KOPT-K1 (cell line): Measurements from ENCODE around the gene PGLYRP1.

Experiments used
- H3K27ac ChIP-seq: fragments of 200-600 bp; sonication (generic); 2 replicates; pipeline ENCODE4 v1.5.1; 2016; ENCODE audit warnings: antibody characterized with exemption, mild to moderate bottlenecking, low read depth, low read length; ENCODE audit not compliant: poor library complexity, severe bottlenecking
- H3K36me3 ChIP-seq: fragments of 200-600 bp; sonication (generic); 2 replicates; pipeline ENCODE4 v1.5.1; 2017; ENCODE audit warnings: antibody characterized with exemption, mild to moderate bottlenecking, low read length, moderate library complexity; ENCODE audit not compliant: insufficient read depth
- H3K9me3 ChIP-seq: fragments of 200-600 bp; sonication (generic); 2 replicates; pipeline ENCODE4 v1.5.1; 2017; ENCODE audit warnings: antibody characterized with exemption, low read length, mild to moderate bottlenecking; ENCODE audit not compliant: insufficient read depth, poor library complexity, severe bottlenecking

Gene PGLYRP1

DNA sequence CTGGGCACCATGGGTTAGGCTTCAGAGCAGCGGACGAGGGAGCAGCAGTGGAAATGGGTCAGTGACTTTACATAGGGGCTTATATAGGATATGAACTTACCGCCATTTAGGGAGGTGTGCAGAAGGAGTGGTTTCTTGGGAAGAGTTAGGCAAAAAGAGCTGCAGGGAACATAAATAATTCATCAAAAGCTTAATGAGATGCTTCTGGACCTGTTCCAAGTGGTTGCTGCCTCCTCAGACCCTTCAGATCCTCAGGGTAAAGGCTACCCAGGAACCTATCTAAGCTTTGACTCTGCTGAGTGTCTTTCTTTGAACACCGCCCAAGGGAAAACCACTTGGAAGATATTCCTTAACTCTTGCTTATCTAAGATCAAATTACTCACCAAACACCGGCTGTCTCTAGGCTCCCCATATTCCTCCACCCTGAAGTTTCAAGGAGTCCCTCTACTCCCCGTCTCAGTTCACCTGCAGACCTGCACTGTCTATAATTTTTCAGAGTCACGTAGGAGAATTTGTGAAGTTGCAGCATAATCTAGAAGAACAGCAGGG lies 18.2 kb upstream of the PGLYRP1 start, which contains the start of gene IGFL4:
Gene IGFL4 (minus strand): TSS at position 51 of the 549 bp plus-strand sequence. CDS start 40 bp downstream, at position 11.
- no peaks in the 10 kb centered on the region for H3K36me3 ChIP-seq
- no peak within 1 kb of the TSS for H3K27ac ChIP-seq
- H3K9me3 ChIP-seq, result peaks cover 24% of the 10 kb centered on the region

DNA sequence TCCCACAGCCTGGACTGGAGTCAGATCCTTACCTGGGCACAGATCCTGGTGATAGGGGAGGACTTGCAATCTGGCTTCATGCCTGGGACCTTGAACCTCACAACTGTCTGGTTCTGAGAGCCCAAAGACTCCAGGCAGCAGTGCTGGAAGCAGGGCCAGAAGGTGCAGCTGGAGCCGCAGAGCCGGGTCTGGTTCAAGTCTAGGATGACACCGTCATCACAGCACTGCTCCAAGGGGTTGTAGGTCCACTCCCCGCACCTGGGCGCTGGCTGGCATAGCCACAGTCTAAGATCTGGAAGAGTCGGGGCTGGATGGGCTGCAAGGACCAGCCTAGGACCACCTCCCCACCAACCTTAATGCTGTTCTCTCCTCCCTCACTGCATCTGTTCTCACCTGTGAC lies 17.3 kb upstream of the PGLYRP1 start:
- H3K36me3 ChIP-seq, result no peaks in the 10 kb centered on the region
- H3K9me3 ChIP-seq, result peaks cover 24% of the 10 kb centered on the region
- H3K27ac ChIP-seq, result no peak overlapping the region

DNA sequence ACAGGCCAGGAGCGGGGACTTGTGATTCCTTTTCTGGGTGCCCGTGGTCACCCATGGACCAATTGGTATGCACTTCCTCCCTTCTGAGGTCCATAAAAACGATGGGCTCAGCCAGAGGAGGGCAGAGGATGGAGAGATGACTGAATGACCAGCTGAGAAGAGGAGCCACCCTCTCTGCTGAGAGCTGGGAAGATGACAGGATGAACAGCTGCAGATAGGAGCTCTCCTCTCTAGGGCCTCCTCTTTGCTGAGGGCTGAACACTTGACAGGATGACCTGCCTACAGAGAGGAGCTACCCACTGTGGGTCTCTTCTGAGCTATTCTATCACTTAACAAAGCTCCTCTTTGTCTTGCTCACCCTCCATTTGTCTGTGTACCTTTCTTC lies 13.9 kb upstream of the PGLYRP1 start:
- H3K36me3 ChIP-seq, result no peaks in the 10 kb centered on the region
- peaks cover 29% of the 10 kb centered on the region for H3K9me3 ChIP-seq
- H3K27ac ChIP-seq, result no peak overlapping the region

DNA sequence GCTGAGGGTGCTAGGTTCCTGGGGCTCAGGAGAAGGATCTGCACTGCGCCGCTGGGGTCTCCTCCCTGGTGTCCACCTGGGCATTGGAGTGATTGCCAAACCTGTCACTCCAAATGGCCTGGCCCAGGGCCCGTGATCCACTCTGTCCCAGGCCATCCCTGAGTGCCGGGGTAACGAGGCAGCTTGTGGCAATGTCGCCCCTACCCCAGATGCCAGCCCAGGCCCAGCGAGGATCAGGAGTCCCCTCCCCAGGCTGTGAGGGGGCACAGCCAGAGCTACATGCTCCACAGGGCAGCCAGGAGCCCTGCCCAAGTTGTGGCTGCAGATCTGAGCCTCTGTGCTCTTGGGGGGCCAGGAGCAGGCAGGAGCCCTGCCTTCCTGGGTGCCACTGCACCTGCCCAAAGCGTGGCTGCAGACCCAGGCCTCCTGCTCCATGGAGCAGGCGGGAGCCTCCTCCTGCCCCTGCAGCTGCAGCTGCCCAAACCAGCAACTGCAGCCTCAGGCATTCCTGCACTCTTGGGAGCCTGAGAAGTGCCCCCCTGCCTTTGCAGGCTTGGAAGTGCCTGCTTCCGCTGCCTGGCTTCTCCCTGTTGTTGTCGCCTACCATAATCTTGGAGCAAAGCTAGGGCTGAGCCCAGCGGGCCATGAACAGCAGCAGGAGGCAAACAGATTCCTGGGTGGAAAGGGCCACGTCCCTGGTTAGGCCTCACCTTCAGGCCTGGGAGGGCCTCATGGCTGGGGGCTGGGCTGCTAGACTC lies 13.3 kb upstream of the PGLYRP1 start:
- Histone ChIP-seq H3K27ac (no peak overlapping the region), H3K9me3 (peaks cover 23% of the 10 kb centered on the region), H3K36me3 (no peaks in the 10 kb centered on the region)

DNA sequence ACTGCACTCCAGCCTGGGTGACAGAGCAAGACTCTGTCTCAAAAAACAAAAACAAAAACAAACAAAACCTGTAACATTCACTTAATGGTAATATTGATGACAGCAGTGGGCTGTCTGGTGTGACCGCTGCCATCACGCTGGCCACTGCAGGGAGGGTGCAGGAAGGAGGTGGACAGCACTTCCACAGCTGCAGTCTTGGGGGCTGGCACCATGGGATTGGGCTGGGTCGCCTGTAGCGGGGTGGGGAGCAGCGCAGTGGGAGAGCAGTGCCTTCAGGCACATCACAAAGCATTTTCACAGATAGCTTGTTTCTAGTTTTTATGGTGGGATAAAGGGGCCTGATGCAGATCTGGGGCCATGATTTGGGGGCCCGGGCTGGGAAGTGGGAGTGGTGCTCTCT lies 12.7 kb upstream of the PGLYRP1 start:
- Histone ChIP-seq H3K27ac (no peak overlapping the region), H3K36me3 (no peaks in the 10 kb centered on the region), H3K9me3 (peaks cover 22% of the 10 kb centered on the region)

DNA sequence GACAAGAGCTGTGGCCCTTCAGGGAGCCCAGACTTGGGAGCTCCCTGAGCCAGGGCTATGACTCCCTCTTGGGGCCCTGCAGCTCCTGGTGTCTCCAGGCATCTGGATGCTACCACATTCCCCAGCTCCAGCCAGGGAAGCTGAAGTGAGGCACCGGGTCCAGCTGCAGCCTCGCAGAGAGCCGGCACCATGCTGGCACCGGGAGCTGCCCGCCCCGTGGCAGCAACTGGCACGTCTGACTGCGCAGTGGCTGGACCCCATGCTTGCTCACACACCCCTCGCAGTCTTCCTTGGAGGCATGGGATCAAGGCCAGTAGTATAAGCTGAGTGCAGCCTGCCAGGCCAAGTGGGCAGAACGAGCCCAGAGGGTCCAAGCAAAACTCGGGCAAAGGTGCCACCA lies 10.5 kb upstream of the PGLYRP1 start:
- Histone ChIP-seq H3K27ac (no peak overlapping the region), H3K36me3 (no peaks in the 10 kb centered on the region), H3K9me3 (peaks cover 14% of the 10 kb centered on the region)

DNA sequence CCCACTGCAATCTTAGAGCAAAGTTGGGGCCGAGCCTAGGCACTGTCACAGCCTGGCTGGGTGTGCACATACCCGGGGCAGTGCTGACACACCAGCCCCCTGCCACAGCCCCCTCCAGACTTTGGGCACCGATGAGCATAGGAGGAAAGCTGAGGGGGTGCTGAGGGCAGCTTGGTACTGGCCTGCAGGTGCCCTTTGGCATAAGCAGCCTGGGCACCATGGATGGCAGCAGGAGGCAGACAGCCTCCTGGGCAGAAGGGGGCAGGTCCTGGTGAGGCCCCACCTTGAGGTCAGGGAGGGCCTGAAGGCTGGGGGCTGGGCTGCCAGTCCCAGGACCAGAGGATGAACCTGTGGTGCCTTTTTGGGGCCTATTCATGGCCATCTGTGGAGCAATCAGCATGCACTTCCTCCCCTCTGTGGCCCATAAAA lies 9.8 kb upstream of the PGLYRP1 start:
- H3K9me3 ChIP-seq, result peaks cover 14% of the 10 kb centered on the region
- no peaks in the 10 kb centered on the region for H3K36me3 ChIP-seq
- H3K27ac ChIP-seq, result no peak overlapping the region

DNA sequence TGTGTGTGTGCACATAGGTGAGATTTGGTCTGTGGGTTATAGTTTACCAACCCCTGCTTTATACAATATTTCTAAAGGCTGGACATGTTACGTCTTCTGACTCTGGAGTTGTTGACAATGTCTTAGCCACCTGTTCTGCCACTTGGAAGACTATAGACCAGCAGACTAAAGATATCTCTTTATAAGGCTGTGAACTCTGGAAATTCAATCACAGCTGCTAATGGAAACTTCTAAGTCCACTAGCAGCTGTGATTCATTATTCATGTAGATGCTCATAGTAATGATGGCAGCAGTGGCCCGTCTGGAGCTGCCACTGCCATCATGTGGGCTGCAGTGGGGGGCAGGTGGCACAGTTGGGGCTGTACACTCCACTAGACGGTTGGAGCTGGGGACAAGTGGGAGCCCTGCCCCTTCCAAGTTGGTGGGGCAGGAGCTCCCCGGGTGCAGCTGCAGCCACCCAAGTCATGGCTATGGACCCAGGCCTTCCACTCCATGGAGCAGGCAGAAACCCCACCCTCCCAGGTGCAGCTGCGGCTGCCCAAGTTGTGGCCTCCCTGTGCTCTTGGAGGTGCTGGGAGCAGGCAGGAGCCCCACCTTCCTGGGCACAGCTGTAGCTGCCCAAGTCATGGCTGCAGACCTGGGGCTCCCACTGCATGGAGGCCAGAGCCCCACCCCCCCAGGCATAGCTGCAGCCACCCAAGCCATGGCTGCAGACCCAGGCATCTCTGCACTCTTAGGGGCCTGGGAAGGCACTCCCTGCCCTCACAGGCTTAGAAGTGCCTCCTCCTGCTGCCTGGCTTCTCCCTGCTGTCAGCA lies 9.1 kb upstream of the PGLYRP1 start:
- Histone ChIP-seq H3K9me3 (peaks cover 14% of the 10 kb centered on the region), H3K36me3 (no peaks in the 10 kb centered on the region), H3K27ac (no peak overlapping the region)

DNA sequence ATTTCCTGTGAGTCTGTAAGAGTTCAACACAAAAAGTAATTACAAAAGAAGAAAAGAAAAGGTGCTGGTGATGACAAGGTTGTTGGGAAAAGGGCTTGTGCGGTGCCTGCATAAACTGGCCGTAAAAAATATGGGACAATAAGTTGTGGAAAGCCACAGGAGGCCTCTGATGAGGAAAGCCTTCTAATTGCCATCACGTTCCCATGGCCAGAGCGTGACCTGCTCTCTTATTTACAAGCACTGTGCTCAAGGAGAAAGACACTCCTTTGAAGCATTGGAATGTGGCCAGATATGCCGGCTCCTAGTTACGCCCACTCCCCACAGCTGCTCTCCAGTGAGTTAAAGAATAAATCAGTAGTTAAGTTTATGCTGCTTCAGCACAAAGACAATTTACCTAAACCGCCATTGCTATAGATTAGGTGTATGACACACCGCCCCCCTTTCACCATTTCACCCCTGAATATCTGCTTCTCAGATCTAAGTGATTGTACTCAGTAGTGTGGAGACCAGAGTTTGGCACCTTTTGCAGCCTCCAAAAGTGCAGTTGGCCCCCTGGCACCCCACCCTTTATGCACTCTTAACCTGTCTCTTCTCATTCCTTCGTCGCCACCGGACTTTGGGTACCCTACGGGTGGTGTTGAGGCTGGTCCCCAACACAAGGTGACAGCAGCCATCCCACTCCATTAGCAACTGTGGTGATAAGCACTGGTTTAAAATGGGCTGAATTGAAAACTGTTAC lies 8.1 kb upstream of the PGLYRP1 start:
- no peaks in the 10 kb centered on the region for H3K36me3 ChIP-seq
- no peak overlapping the region for H3K27ac ChIP-seq
- H3K9me3 ChIP-seq, result peaks cover 21% of the 10 kb centered on the region

DNA sequence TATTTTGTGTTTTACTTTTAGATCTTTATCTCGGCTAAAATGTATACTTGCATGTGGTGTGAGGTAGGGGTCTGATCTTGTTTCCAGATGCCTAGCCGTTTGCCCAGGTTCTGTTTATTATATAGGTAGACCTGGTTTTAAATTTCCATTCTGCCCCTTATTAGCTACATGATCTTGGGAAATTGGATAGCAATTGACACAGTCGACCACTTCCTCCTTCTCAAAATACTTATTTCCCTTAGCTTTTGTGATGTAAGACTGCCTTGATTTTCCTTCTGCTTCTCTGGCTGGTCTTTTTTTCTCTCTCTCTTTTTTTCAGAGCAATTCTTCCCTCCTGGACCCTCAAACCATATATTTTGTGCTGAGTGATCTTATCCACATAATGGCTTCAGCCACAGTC lies 3.0 kb upstream of the PGLYRP1 start:
- Histone ChIP-seq H3K27ac (no peak overlapping the region), H3K9me3 (peaks cover 20% of the 10 kb centered on the region), H3K36me3 (no peaks in the 10 kb centered on the region)

DNA sequence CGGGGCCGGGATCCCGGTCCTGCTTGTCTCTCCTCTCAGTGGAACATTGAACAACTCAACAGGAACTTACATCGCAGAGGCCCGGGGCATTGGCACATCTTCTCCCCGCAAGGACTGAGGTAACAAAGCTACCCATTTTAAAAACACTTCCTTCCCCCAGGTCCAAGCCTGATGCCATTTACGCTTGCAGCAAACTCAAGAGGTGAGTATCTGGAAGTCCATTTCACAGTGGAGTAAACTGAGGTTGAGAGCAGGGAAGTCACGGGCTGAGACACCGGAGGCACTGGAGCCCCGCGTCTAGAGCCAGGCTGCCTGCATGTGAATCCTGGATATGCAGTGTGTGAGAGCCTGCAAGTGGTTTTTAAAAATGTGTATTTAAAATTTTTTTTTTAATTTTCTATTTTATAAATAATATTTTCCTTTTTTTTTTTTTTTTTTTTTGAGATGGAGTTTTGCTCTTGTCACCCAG lies 492 bp upstream of the PGLYRP1 start:
- H3K27ac ChIP-seq, result no peak overlapping the region
- peaks cover 20% of the 10 kb centered on the region for H3K9me3 ChIP-seq
- H3K36me3 ChIP-seq, result peaks cover 9% of the 10 kb centered on the region

DNA sequence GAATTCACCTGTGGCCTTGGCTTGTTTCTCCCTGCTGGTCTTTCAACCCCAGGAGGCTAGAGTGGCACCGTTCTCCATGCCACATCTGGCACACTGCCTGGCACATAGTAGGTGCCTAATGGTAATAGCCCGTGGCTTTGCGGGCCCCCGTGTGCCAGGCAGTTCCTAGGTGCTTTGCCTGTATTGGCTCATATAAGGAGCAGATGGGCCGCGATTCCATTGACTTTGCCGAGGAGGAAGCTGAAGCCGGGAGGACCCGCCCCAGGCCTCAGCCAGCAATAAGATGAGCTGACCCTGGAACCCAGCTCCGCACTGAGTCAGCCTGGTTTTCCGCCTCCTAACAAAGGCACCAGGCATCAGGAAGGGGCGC lies 807 bp downstream of the PGLYRP1 start:
- Histone ChIP-seq H3K27ac (no peak overlapping the region), H3K9me3 (peaks cover 20% of the 10 kb centered on the region), H3K36me3 (peaks cover 20% of the 10 kb centered on the region)

DNA sequence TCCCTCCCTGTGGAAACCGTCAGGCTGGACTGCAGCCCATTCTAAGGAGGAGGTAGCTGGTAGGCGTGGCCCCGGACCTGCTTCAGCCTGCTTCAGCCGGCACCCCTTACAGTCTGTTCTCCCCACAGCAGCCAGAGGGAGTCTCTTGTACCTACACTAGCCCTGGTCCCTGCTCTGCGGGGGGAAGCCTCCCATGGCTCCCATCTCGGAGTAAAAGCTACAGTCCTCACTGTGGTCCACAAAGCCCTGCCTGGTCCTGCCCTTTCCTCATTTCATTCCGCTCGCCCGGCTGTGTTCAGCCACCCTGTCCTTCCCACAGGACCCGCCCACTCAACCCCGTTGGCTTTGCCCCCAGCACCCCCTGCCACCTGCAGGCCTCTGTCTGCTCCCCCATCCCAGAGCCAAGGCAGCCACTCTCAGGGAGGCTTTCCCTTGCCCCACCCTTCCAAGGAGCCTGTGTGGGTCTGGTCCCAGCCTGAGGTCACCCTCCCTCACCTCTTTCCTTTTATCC lies 1.3 kb downstream of the PGLYRP1 start:
- Histone ChIP-seq H3K27ac (no peak overlapping the region), H3K36me3 (peaks cover 22% of the 10 kb centered on the region), H3K9me3 (peaks cover 19% of the 10 kb centered on the region)

DNA sequence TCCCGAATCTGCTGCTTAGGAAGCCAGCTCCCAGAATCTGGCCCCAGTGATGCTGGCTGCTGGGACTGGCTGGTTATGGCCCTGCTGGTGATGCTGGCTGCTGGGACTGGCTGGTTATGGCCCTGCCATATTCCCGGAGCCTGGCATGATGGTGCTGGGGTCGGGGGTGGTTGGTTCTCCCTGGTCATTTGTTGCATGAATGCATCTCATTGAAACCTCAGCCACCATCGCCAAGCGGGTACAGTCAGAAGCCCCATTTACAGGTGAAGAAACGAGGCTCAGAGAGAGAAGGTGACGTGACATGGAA lies 2.1 kb downstream of the PGLYRP1 start:
- Histone ChIP-seq H3K36me3 (peaks cover 22% of the 10 kb centered on the region), H3K27ac (no peak overlapping the region)

DNA sequence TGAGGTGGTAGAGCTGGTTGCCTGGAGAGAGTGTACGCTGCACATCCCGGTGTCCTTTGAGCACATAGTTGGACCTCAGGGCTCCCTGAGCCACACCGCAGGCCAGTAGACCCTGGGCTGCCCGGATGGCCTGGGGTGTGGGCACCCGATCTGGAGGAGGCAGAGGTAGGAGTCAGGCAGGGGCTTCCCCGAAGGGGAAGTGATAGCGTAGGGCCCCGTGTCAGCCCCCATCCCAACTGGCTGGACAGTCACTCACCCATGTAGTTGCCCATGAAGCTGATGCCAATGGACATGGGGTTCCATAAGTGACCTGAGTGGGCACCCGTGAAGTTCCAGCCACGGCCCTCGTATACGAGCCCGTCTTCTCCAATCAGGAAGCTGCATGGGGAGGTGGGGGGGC lies 3.6 kb downstream of the PGLYRP1 start:
- H3K27ac ChIP-seq, result no peak overlapping the region
- H3K9me3 ChIP-seq, result no peaks in the 10 kb centered on the region
- H3K36me3 ChIP-seq, result peaks cover 26% of the 10 kb centered on the region

More for the DNA sequence above, 2.1 kb downstream of the PGLYRP1 start:
- H3K9me3 ChIP-seq, result peaks cover 11% of the 10 kb centered on the region
